Tibial nerve (tissue), 4 donors: ENCODE measurements around the gene C9orf152. TPM values are rescaled to one million over a fixed set of nuclear protein-coding genes. Genes with fewer than 3 reads are reported as not detected.

Experiments
- DNase-seq, 2 donors: peaks; one replicate each; pipeline ENCODE4 v3.0.0-alpha.2; 2019; ENCODE audit warnings: low spot score in 2 of 2
- H3K27ac ChIP-seq, 4 donors: fragments of 200-600 bp; sonication (generic) in 3 of 4; one replicate each; pipeline ENCODE4 v1.5.1; 2017 to 2019; ENCODE audit warnings: mild to moderate bottlenecking in 1 of 4
- H3K27me3 ChIP-seq, 2 donors: fragments of 200-600 bp; sonication (generic) in 1 of 2; one replicate each; pipeline versions ENCODE4 v1.5.1 to v1.6.0; 2017 to 2019
- H3K36me3 ChIP-seq, 3 donors: fragments of 200-600 bp; sonication (generic); one replicate each; pipeline ENCODE4 v1.5.1; 2018 to 2019
- H3K4me1 ChIP-seq, 4 donors: fragments of 200-600 bp; sonication (generic) in 3 of 4; one replicate each; pipeline ENCODE4 v1.5.1; 2017 to 2019
- H3K4me3 ChIP-seq, 4 donors: fragments of 200-600 bp; sonication (generic) in 3 of 4; one replicate each; pipeline ENCODE4 v1.5.1; 2017 to 2019; ENCODE audit warnings: mild to moderate bottlenecking in 1 of 4, moderate library complexity in 1 of 4
- H3K9me3 ChIP-seq, 4 donors: fragments of 200-600 bp; sonication (generic) in 3 of 4; one replicate each; pipeline ENCODE4 v1.5.1; 2017 to 2019
- EP300 ChIP-seq, 2 donors: sonication (generic); formaldehyde crosslinking; IDR thresholded peaks; one replicate each; pipeline ENCODE4 v1.6.1; 2017; ENCODE audit warnings: antibody characterized with exemption in 2 of 2, mild to moderate bottlenecking in 1 of 2
- POLR2A ChIP-seq, 2 donors: fragments of 450-650 bp; IDR thresholded peaks; one replicate each; pipeline ENCODE4 v1.6.1; 2017; ENCODE audit warnings: antibody characterized with exemption in 2 of 2, mild to moderate bottlenecking in 2 of 2, moderate library complexity in 2 of 2
- WGBS, 2 donors: methylation state at CpG; one replicate each; pipeline ENCODE4 v1.1.5; 2018; 5-methylcytosine and 5-hydroxymethylcytosine counted together
- total RNA-seq, 4 donors: library from RNA; depleted of rRNA; stranded (reverse); fragments of >200 nt; gene quantifications; one replicate each; pipeline ENCODE4 v1.1.0, GENCODE V29; 2016
- TF ChIP-seq, protein P1 (sequence below), 5 experiments: fragments of 200-600 bp in 3 of 5; fragments of 450-650 bp in 2 of 5; sonication (generic) in 3 of 5; IDR thresholded peaks; one replicate each; pipeline ENCODE4 v1.5.1; 2016 to 2019; ENCODE audit warnings: antibody characterized with exemption in 5 of 5, mild to moderate bottlenecking in 3 of 5, moderate library complexity in 2 of 5

Gene C9orf152
- total RNA-seq, 4 donors from 2014 or later, result not detected

DNA sequence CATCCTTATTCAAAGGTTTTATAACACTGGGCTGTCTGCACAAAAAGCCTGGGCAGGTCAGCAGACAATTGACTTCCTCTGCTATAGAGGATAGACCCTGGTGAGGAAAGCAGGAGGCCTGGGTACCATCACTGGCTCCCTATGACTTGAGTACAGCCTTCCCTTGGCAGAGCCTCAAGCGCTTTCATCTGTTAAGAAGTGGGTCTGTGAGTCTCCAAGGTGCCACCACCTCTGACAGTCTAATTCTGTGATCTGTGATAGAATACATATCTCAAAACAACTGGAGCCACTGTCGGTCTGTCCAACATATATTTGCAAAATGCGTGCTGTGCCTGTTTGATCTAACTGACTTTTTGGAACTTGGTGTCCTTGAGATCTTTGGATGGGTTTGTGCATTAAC is 52.2 kb downstream of the C9orf152 start:
- Histone ChIP-seq H3K27ac (no peak overlapping the region), H3K36me3 (peaks cover 0 to 5% (median 0%) of the 10 kb centered on the region in 3 donors), H3K4me1 (peaks cover 0 to 45% (median 24%) of the 10 kb centered on the region in 4 donors), H3K27me3 (no peaks in the 10 kb centered on the region), H3K4me3 (no peak overlapping the region), H3K9me3 (no peaks in the 10 kb centered on the region)
- 93 to 98% methylated on average over 3 of the region's 3 CpGs for WGBS, 2 donors
- TF ChIP-seq, protein P1, sequence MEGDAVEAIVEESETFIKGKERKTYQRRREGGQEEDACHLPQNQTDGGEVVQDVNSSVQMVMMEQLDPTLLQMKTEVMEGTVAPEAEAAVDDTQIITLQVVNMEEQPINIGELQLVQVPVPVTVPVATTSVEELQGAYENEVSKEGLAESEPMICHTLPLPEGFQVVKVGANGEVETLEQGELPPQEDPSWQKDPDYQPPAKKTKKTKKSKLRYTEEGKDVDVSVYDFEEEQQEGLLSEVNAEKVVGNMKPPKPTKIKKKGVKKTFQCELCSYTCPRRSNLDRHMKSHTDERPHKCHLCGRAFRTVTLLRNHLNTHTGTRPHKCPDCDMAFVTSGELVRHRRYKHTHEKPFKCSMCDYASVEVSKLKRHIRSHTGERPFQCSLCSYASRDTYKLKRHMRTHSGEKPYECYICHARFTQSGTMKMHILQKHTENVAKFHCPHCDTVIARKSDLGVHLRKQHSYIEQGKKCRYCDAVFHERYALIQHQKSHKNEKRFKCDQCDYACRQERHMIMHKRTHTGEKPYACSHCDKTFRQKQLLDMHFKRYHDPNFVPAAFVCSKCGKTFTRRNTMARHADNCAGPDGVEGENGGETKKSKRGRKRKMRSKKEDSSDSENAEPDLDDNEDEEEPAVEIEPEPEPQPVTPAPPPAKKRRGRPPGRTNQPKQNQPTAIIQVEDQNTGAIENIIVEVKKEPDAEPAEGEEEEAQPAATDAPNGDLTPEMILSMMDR (IDR thresholded peaks at IDR 0.05), result no peak
- TF ChIP-seq EP300 (IDR thresholded peaks at IDR 0.05) (no peak), POLR2A (IDR thresholded peaks at IDR 0.05) (no peak)
- DNase-seq, result no peak

DNA sequence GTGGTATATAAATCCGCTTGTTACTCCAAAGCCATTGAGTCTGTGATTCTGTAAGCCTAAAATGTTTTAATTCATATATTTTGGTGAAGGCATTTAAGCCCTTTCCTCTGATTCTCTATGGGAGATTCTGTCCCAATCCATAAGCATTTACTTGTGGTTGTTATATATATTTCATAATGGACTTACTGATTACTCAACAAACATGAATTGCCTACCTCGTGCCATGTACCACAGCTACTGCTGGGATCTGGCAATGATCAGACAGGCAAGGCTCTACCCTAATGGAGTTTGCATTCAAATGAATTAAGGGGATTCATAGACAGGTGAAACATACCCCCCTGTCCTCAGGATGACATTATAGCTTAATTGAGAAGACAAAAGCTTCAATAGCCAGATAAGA is 54.5 kb downstream of the C9orf152 start:
- no peak overlapping the region for H3K4me3 ChIP-seq
- peaks cover 0 to 59% (median 35%) of the 10 kb centered on the region in 4 donors for H3K4me1 ChIP-seq
- no peak for DNase-seq

DNA sequence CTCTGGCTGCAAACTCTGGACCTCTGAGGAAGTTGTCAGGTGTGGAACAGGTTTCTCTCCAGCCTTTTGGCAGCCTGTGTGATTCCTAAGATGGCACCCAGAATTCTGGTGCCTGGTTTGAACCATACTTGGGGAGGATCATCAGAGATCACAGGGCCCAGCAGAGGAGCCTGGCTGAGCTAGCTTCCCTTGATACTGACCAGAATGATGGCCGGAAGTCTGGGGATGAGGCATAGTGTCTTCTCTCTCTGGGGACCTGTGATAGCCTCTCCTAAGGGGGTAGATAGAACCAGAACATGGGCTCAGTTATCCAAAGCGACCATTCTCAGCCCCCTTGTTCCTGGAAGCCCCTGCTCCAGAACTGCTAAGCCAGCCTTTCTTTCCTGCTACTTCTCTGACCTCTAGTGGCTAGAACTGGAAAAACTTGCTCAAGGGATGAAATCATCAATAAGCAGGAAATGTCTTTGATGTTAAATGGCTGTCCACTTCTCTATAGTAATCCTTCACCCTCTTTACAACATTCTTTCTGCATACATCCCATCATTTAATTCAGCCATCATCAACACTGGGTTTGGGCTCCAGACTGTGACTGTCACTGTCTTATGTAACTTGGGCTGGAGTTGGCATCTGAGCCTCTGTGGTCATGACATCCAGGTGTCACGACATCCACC is 55.1 kb downstream of the C9orf152 start:
- WGBS, 2 donors, result 40 to 53% methylated on average over 2 to 3 of the region's 3 CpGs
- Histone ChIP-seq H3K4me3 (no peak overlapping the region), H3K27me3 (no peaks in the 10 kb centered on the region), H3K9me3 (no peaks in the 10 kb centered on the region), H3K27ac (peak overlapping the region in 1 of 4 donors; percentile 18), H3K36me3 (no peaks in the 10 kb centered on the region), H3K4me1 (peaks cover 0 to 59% (median 35%) of the 10 kb centered on the region in 4 donors)
- TF ChIP-seq, protein P1 (IDR thresholded peaks at IDR 0.05), result peak; percentile 53 to 85 (median 74)
- TF ChIP-seq POLR2A (IDR thresholded peaks at IDR 0.05), result no peak
- DNase-seq, result peak in 1 of 2 donors; percentile 61

More for the DNA sequence above, 54.5 kb downstream of the C9orf152 start:
- Histone ChIP-seq H3K27ac (no peak overlapping the region), H3K27me3 (no peaks in the 10 kb centered on the region), H3K36me3 (no peaks in the 10 kb centered on the region), H3K9me3 (no peaks in the 10 kb centered on the region)
- 72 to 83% methylated on average over 2 of the region's 2 CpGs for WGBS, 2 donors
- no peak for TF ChIP-seq EP300 (IDR thresholded peaks at IDR 0.05)
- no peak for TF ChIP-seq POLR2A (IDR thresholded peaks at IDR 0.05)
- TF ChIP-seq, protein P1 (IDR thresholded peaks at IDR 0.05), result no peak

Other genes with a start within 250 kb of the C9orf152 start
- 100 to 1,000 TPM in 3 of 4 donors, 10 to 100 TPM in 1; 65.3 to 164 (median 151) TPM for gene TXN, start 48.3 kb upstream of the C9orf152 start, total RNA-seq
- gene TXNDC8, start 129.7 kb upstream of the C9orf152 start, total RNA-seq, result not detected